MV-4-11 (cell line): ENCODE data around the gene POU4F2.
"Not testable (repeated sequence)": the region's sequence is repeated elsewhere in the genome, so short reads cannot be mapped to it uniquely, and the experiment has no call there.

ENCODE experiments used
- DNase-seq: peaks from one replicate; lab custom pipeline; 2025; lab: John Stamatoyannopoulos, UW

POU4F2 gene

GRCh38 chr4:146655521-146655856 lies 16.8 kb downstream of the POU4F2 start:
- DNase-seq, result no peak

- no peak for DNase-seq
These were observed 22.7 kb downstream of the POU4F2 start for GRCh38 chr4:146661367-146661766.

GRCh38 chr4:146663968-146664311 lies 25.2 kb downstream of the POU4F2 start:
- DNase-seq, result not testable (repeated sequence)

- no peak for DNase-seq
These were observed 36.3 kb downstream of the POU4F2 start for GRCh38 chr4:146674829-146675570.
